GM06990 (cell line): ENCODE measurements around the gene GPRASP2.

Source experiments
- DNase-seq: peaks from one replicate; pipeline ENCODE4 v3.0.0-alpha.2; 2011; ENCODE audit not compliant: insufficient read length; ENCODE audit errors: extremely low read depth
- H3K27me3 ChIP-seq: replicated peaks from 2 replicates; pipeline ENCODE4 v1.6.0; 2011; ENCODE audit warnings: low read length; ENCODE audit not compliant: control insufficient read depth, insufficient read depth
- H3K36me3 ChIP-seq: 2 replicates; pipeline ENCODE4 v1.5.1; 2011; ENCODE audit warnings: low read length; ENCODE audit not compliant: control insufficient read depth, insufficient read depth
- H3K4me3 ChIP-seq: replicated peaks from 2 replicates; pipeline ENCODE4 v1.5.1; 2011; ENCODE audit warnings: low read depth, mild to moderate bottlenecking, control low read depth, low read length
- CTCF ChIP-seq: IDR thresholded peaks from 2 replicates; pipeline ENCODE4 v1.5.1; 2011; ENCODE audit warnings: low read length, control low read depth, mild to moderate bottlenecking, inconsistent platforms; ENCODE audit not compliant: insufficient read depth, poor library complexity, severe bottlenecking

GPRASP2 gene

GRCh38 chrX:102765809-102766208 is 53.6 kb downstream of the GPRASP2 start:
- DNase-seq, result no peak
- H3K4me3 ChIP-seq, result no peak overlapping the region

GRCh38 chrX:102767287-102767686 is 55.0 kb downstream of the GPRASP2 start:
- no peak for DNase-seq
- no peak for TF ChIP-seq CTCF
- no peak overlapping the region for H3K4me3 ChIP-seq
- no peaks in the 10 kb centered on the region for H3K27me3 ChIP-seq
- no peaks in the 10 kb centered on the region for H3K36me3 ChIP-seq

More at GRCh38 chrX:102765809-102766208, 53.6 kb downstream of the GPRASP2 start:
- no peaks in the 10 kb centered on the region for H3K27me3 ChIP-seq
- H3K36me3 ChIP-seq, result no peaks in the 10 kb centered on the region
- no peak for TF ChIP-seq CTCF
